Islet precursor cell (in vitro differentiated cells): Measurements from ENCODE around the gene SEMA3E.
"Not testable (repeated sequence)": the region's sequence is repeated elsewhere in the genome, so short reads cannot be mapped to it uniquely, and the experiment has no call there.

Source experiments
- DNase-seq: peaks from one replicate; pipeline ENCODE4 v3.0.0-alpha.2; 2018

SEMA3E gene

GRCh38 chr7:83648464-83649241 is at the start of gene SEMA3E:
SEMA3E (minus strand) TSS chr7:83649139.
- peak; percentile 83 for DNase-seq

DNA sequence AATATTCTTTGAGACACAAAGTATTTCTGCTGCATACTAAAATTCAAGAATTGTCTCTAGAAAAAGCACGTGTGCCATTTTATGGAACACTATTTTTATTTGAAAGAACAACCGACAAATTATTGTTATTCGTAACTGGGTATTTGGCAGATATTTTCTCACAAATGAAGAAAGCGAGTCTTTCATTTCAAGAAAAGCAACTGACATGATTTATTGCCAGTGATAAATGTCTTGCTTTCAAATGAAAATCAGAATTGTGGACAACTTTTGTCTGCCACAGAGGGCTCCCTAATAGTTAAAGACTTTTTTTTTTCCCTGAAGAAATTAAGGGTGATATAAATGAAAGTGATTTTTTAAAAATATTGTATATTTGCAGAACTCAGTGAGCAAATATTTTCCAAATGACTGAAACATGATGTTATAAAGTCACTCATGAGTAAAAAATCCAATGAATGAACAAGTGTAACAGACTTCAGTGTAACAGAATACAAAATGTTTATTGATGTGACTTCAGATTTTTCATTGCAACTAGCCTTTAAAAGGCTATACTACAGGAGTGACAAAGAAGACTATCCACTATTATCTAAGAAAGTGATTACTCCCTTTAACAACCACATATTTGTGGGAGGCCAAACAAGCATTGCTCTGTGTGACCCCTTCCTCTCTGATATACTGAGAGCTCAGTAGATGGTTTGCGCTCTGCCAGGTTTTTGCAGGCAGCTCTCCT is 49.0 kb upstream of the SEMA3E start:
- no peak for DNase-seq

DNA sequence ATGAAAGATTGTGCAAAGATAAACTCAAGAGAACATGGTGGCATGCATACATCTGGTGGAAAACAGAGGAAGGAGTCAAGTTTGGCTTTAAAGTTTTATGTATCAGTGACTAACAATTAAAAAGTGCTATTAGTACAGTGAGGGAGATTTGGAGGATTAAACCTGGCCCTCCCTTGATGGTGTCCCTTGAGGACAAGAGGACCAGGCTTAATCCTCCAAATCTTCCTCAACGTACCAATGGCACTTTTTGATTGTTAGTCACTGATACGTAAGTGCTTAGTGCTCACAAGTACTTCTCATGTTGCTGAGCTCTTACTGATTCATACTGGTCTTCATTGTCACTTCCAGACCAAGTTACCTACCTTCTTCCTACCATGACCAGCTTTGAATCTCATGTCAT is 47.2 kb upstream of the SEMA3E start:
- DNase-seq, result no peak

GRCh38 chr7:83695128-83695960 is 46.4 kb upstream of the SEMA3E start:
- DNase-seq, result no peak

DNA sequence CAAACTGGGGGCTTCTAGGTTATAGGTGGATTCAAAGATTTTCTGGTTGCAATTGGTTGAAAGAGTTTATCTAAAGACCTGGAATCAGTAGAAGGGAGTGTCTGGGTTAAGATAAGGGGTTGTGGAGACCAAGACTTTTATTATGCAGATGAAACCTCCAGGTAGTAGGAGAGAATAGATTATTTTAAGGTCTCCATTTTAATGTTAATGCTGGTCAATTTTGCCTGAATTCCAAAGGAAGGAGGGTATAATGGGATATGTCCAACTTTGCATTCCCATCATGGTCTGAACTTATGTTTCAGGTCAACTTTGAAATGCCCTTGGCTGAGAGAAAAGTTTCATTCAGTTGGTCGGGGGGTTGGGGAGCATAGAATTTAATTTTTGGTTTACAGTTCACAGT is 44.3 kb upstream of the SEMA3E start:
- no peak for DNase-seq

GRCh38 chr7:83691095-83691494 is 42.2 kb upstream of the SEMA3E start:
- no peak for DNase-seq

GRCh38 chr7:83689855-83690254 is 40.9 kb upstream of the SEMA3E start:
- no peak for DNase-seq

DNA sequence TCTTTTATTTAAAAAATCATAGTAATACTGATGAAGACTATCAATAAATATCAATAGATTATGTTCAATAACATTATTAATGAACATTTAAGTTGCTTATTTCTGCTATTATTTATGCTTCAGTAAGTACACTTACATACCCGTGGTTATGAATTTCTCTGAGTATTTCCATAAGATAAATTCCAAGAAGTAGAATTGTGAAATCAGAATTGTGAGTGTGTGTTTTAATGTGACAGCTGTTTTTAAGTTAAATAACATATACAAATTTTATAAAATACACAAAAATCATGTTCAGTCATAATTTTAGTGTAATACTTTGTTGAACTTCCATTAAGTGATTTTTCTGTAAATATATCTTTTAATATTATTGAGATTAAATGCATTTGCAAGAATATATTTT is 37.5 kb upstream of the SEMA3E start:
- no peak for DNase-seq

- peak; percentile 96 for DNase-seq
These were observed 36.0 kb upstream of the SEMA3E start for GRCh38 chr7:83684928-83685327.

- DNase-seq, result no peak
These were observed 32.4 kb upstream of the SEMA3E start for GRCh38 chr7:83681200-83681778.

- peak; percentile 90 for DNase-seq
These were observed 28.4 kb upstream of the SEMA3E start for GRCh38 chr7:83677180-83677866.

- not testable (repeated sequence) for DNase-seq
These were observed 24.4 kb upstream of the SEMA3E start for GRCh38 chr7:83673291-83673690.

- no peak for DNase-seq
These were observed 23.2 kb upstream of the SEMA3E start for GRCh38 chr7:83672157-83672556.

GRCh38 chr7:83663131-83663530 is 14.2 kb upstream of the SEMA3E start:
- DNase-seq, result no peak

DNA sequence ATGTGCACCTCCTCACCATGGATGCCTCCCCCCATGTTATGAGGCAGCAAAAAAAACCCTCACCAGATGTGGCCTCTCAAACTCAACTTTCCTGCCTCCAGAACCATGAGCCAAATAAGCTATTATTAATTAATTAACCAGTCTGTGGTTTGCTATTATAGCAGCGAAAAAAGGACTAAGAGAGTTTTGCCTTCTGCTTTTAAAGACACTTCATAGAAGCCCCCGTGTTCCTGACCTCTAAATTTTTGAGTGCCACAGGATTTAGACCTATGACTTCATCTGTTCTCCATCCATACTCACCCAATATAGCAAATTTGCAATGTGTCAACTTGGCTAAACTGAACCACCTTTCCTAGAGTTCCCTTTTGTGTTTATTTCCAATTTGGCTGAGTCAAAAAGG is 9.2 kb upstream of the SEMA3E start:
- no peak for DNase-seq

DNA sequence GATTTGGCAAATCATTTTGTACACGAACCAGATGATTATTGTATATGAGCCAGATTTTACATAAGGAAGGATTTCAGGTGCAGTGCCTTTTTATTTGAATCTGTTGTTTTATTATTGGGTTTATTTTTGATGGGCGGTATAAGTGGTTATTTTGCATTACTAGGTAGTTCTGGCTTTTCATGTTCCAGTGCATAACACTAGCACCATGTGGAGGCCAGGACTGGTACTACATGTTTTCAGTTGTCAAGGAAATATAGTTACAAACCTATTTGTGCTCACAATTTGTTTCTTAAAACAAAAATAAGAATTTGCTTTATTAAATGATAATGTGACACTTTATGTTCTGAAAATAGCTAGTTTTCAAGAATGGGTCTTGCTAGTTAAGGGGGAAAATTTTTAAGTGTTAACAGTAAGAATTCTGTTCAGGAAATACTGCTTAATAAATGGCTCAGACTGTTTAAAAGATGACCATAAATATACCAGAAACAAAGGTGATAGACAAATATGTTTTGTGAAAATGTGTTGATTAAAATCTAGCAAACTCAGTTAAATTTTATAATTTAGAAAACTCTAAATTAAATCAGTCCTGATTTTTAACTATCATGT is 7.1 kb upstream of the SEMA3E start:
- no peak for DNase-seq

GRCh38 chr7:83652481-83652880 is 3.5 kb upstream of the SEMA3E start:
- no peak for DNase-seq

GRCh38 chr7:83649701-83650100 is 762 bp upstream of the SEMA3E start:
- no peak for DNase-seq

GRCh38 chr7:83646027-83646426 is 2.9 kb downstream of the SEMA3E start:
- no peak for DNase-seq

DNA sequence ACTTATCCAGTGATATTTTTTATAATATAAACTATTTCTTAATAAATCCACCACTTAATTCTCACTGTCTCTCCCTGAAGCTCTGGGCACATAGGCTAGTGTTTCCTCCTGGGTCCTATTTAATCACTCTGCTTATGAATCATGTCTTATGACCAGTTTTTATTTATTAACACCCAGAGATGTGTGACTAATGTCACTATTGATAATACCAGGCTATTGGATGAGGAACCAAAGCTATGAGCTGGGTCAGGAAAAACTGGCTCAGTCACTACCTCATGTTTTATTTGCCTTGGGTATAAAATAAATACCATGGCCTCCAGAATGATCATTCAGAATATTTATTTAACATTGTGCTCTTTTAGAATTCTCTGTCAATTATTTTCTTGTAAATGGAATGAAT is 5.2 kb downstream of the SEMA3E start:
- DNase-seq, result no peak

GRCh38 chr7:83643012-83643411 is 5.9 kb downstream of the SEMA3E start:
- DNase-seq, result no peak
